ENCODE data around the gene APOL5. TPM values are rescaled to one million over a fixed set of nuclear protein-coding genes. Genes with fewer than 3 reads are reported as not detected.
"Not testable (repeated sequence)": the region's sequence is repeated elsewhere in the genome, so short reads cannot be mapped to it uniquely, and the experiment has no call there.

Gene APOL5
- total RNA-seq, 2 experiments from 2014 or later: not detected

- Mint-ChIP-seq H3K4me1 (ENCODE audit: low read depth) (no peaks in the 10 kb centered on the region), H3K36me3 (ENCODE audit: low read depth) (no peaks in the 10 kb centered on the region), H3K4me3 (no peak overlapping the region), H3K9me3 (no peaks in the 10 kb centered on the region), H3K27me3 (ENCODE audit: low read depth) (no peaks in the 10 kb centered on the region), H3K27ac (no peak overlapping the region)
- CTCF ChIA-PET: no interaction called here
- DNase-seq: no peak
- intact Hi-C loops (cut with micrococcal nuclease): no loop called here
Measured at GRCh38 chr22:35735542-35735941, 17.9 kb downstream of the APOL5 start.

GRCh38 chr22:35736166-35736565 is 18.5 kb downstream of the APOL5 start:
- H3K9me3 Mint-ChIP-seq: no peaks in the 10 kb centered on the region
- no peak overlapping the region for H3K4me3 Mint-ChIP-seq
- H3K36me3 Mint-ChIP-seq (ENCODE audit: low read depth): no peaks in the 10 kb centered on the region
- H3K27ac Mint-ChIP-seq: no peak overlapping the region
- intact Hi-C loops (cut with micrococcal nuclease): no loop called here
- H3K4me1 Mint-ChIP-seq (ENCODE audit: low read depth): no peaks in the 10 kb centered on the region
- no peak for DNase-seq
- no peaks in the 10 kb centered on the region for H3K27me3 Mint-ChIP-seq (ENCODE audit: low read depth)
- CTCF ChIA-PET: no interaction called here

- DNase-seq: no peak
- intact Hi-C loops (cut with micrococcal nuclease): no loop called here
- CTCF ChIA-PET: no interaction called here
- Mint-ChIP-seq H3K9me3 (no peaks in the 10 kb centered on the region), H3K36me3 (ENCODE audit: low read depth) (no peaks in the 10 kb centered on the region), H3K4me1 (ENCODE audit: low read depth) (no peaks in the 10 kb centered on the region), H3K4me3 (no peak overlapping the region), H3K27me3 (ENCODE audit: low read depth) (no peaks in the 10 kb centered on the region), H3K27ac (no peak overlapping the region)
Measured at GRCh38 chr22:35736701-35737100, 19.0 kb downstream of the APOL5 start.

GRCh38 chr22:35737886-35738285 is 20.2 kb downstream of the APOL5 start:
- H3K27ac Mint-ChIP-seq; H3K36me3 Mint-ChIP-seq (ENCODE audit: low read depth); intact Hi-C loops (cut with micrococcal nuclease); DNase-seq; H3K4me1 Mint-ChIP-seq (ENCODE audit: low read depth); H3K27me3 Mint-ChIP-seq (ENCODE audit: low read depth); H3K4me3 Mint-ChIP-seq; H3K9me3 Mint-ChIP-seq: not testable (repeated sequence)
- CTCF ChIA-PET: interaction anchor here (1.6 kb wide), 1 partner anchor 12 kb away, joined by 5 read pairs; no protein-coding TSS in a partner anchor

- no peak overlapping the region for H3K4me3 Mint-ChIP-seq
- CTCF ChIA-PET: interaction anchor here (0.6 to 1.6 kb wide), 4 partner anchors 11 to 183 kb away, joined by 3 to 5 read pairs (median 4); no protein-coding TSS in a partner anchor
- H3K9me3 Mint-ChIP-seq: no peaks in the 10 kb centered on the region
- H3K27ac Mint-ChIP-seq: no peak overlapping the region
- H3K4me1 Mint-ChIP-seq (ENCODE audit: low read depth): no peaks in the 10 kb centered on the region
- no peak for DNase-seq
- no peaks in the 10 kb centered on the region for H3K36me3 Mint-ChIP-seq (ENCODE audit: low read depth)
- H3K27me3 Mint-ChIP-seq (ENCODE audit: low read depth): no peaks in the 10 kb centered on the region
- intact Hi-C loops (cut with micrococcal nuclease): loop anchor here (1.0 kb wide), 1 partner anchor 112 kb away; no protein-coding TSS in a partner anchor
Measured at GRCh38 chr22:35739076-35739930, 21.6 kb downstream of the APOL5 start.

GRCh38 chr22:35739931-35740380 is 22.3 kb downstream of the APOL5 start:
- no peak overlapping the region for H3K27ac Mint-ChIP-seq
- intact Hi-C loops (cut with micrococcal nuclease): loop anchor here (1.0 kb wide), 1 partner anchor 113 kb away; no protein-coding TSS in a partner anchor
- CTCF ChIA-PET: no interaction called here

GRCh38 chr22:35740616-35741015 is 22.9 kb downstream of the APOL5 start:
- Mint-ChIP-seq H3K36me3 (ENCODE audit: low read depth) (no peaks in the 10 kb centered on the region), H3K27me3 (ENCODE audit: low read depth) (no peaks in the 10 kb centered on the region), H3K9me3 (no peaks in the 10 kb centered on the region), H3K4me1 (ENCODE audit: low read depth) (no peaks in the 10 kb centered on the region), H3K4me3 (no peak overlapping the region), H3K27ac (no peak overlapping the region)
- DNase-seq: no peak
- CTCF ChIA-PET: no interaction called here
- intact Hi-C loops (cut with micrococcal nuclease): no loop called here

More at GRCh38 chr22:35739931-35740380, 22.3 kb downstream of the APOL5 start:
- DNase-seq: no peak
- Mint-ChIP-seq H3K4me1 (ENCODE audit: low read depth) (no peaks in the 10 kb centered on the region), H3K4me3 (no peak overlapping the region), H3K9me3 (no peaks in the 10 kb centered on the region), H3K36me3 (ENCODE audit: low read depth) (no peaks in the 10 kb centered on the region), H3K27me3 (ENCODE audit: low read depth) (no peaks in the 10 kb centered on the region)

GRCh38 chr22:35742342-35743100 is 24.8 kb downstream of the APOL5 start:
- Mint-ChIP-seq H3K36me3 (ENCODE audit: low read depth) (no peaks in the 10 kb centered on the region), H3K4me3 (no peak overlapping the region), H3K9me3 (no peaks in the 10 kb centered on the region), H3K27ac (no peak overlapping the region), H3K27me3 (ENCODE audit: low read depth) (no peaks in the 10 kb centered on the region), H3K4me1 (ENCODE audit: low read depth) (no peaks in the 10 kb centered on the region)
- CTCF ChIA-PET: interaction anchor here (0.6 kb wide), 1 partner anchor 115 kb away, joined by 4 read pairs; no protein-coding TSS in a partner anchor
- intact Hi-C loops (cut with micrococcal nuclease): no loop called here
- no peak for DNase-seq

- no peak overlapping the region for H3K4me3 Mint-ChIP-seq
- no peak for DNase-seq
- intact Hi-C loops (cut with micrococcal nuclease): no loop called here
- CTCF ChIA-PET: no interaction called here
- H3K27ac Mint-ChIP-seq: no peak overlapping the region
- H3K36me3 Mint-ChIP-seq (ENCODE audit: low read depth): no peaks in the 10 kb centered on the region
- no peaks in the 10 kb centered on the region for H3K4me1 Mint-ChIP-seq (ENCODE audit: low read depth)
- no peaks in the 10 kb centered on the region for H3K9me3 Mint-ChIP-seq
- no peaks in the 10 kb centered on the region for H3K27me3 Mint-ChIP-seq (ENCODE audit: low read depth)
Measured at GRCh38 chr22:35743326-35743860, 25.7 kb downstream of the APOL5 start.

GRCh38 chr22:35746248-35746647 is 28.6 kb downstream of the APOL5 start:
- Mint-ChIP-seq H3K4me3 (no peak overlapping the region), H3K9me3 (no peaks in the 10 kb centered on the region), H3K27me3 (ENCODE audit: low read depth) (no peaks in the 10 kb centered on the region), H3K36me3 (ENCODE audit: low read depth) (no peaks in the 10 kb centered on the region), H3K4me1 (ENCODE audit: low read depth) (no peaks in the 10 kb centered on the region), H3K27ac (no peak overlapping the region)
- CTCF ChIA-PET: no interaction called here
- DNase-seq: no peak
- intact Hi-C loops (cut with micrococcal nuclease): no loop called here

- H3K9me3 Mint-ChIP-seq: no peaks in the 10 kb centered on the region
- intact Hi-C loops (cut with micrococcal nuclease): no loop called here
- no peak overlapping the region for H3K27ac Mint-ChIP-seq
- H3K36me3 Mint-ChIP-seq (ENCODE audit: low read depth): no peaks in the 10 kb centered on the region
- no peak for DNase-seq
- no peaks in the 10 kb centered on the region for H3K27me3 Mint-ChIP-seq (ENCODE audit: low read depth)
- CTCF ChIA-PET: interaction anchor here (1.2 kb wide), 1 partner anchor 115 kb away, joined by 4 read pairs; no protein-coding TSS in a partner anchor
- no peaks in the 10 kb centered on the region for H3K4me1 Mint-ChIP-seq (ENCODE audit: low read depth)
- H3K4me3 Mint-ChIP-seq: no peak overlapping the region
Measured at GRCh38 chr22:35746946-35747703, 29.5 kb downstream of the APOL5 start.

- no peak overlapping the region for H3K27ac Mint-ChIP-seq
- H3K4me1 Mint-ChIP-seq (ENCODE audit: low read depth): peaks cover 2% of the 10 kb centered on the region
- intact Hi-C loops (cut with micrococcal nuclease): no loop called here
- CTCF ChIA-PET: interaction anchor here (0.9 kb wide), 1 partner anchor 11 kb away, joined by 5 read pairs; no protein-coding TSS in a partner anchor
- no peaks in the 10 kb centered on the region for H3K36me3 Mint-ChIP-seq (ENCODE audit: low read depth)
- no peaks in the 10 kb centered on the region for H3K9me3 Mint-ChIP-seq
- H3K4me3 Mint-ChIP-seq: no peak overlapping the region
- DNase-seq: no peak
- no peaks in the 10 kb centered on the region for H3K27me3 Mint-ChIP-seq (ENCODE audit: low read depth)
Measured at GRCh38 chr22:35749808-35750207, 32.1 kb downstream of the APOL5 start.
